GM23248 (cell line): ENCODE results near the gene CATSPERD. TPM values are rescaled to one million over a fixed set of nuclear protein-coding genes. Genes with fewer than 3 reads are reported as not detected.
"Not testable (repeated sequence)": the region's sequence is repeated elsewhere in the genome, so short reads cannot be mapped to it uniquely, and the experiment has no call there.

Source experiments
- DNase-seq: peaks from one replicate; pipeline ENCODE4 v3.0.0-alpha.2; 2015
- H2AFZ ChIP-seq: fragments of 200-600 bp; sonication (generic); 2 replicates; pipeline ENCODE4 v1.6.1; 2016; ENCODE audit warnings: antibody characterized with exemption
- H3F3A ChIP-seq: fragments of 200-600 bp; sonication (generic); 2 replicates; pipeline ENCODE4 v1.6.1; 2016; ENCODE audit warnings: mild to moderate bottlenecking, antibody characterized with exemption, mixed run types; ENCODE audit not compliant: insufficient read depth
- H3K27ac ChIP-seq: fragments of 200-600 bp; sonication (generic); 2 replicates; pipeline ENCODE4 v1.5.1; 2016; ENCODE audit warnings: mild to moderate bottlenecking
- H3K27me3 ChIP-seq: fragments of 200-600 bp; sonication (generic); replicated peaks from 2 replicates; pipeline ENCODE4 v1.6.1; 2016; ENCODE audit warnings: mild to moderate bottlenecking; ENCODE audit not compliant: insufficient read depth
- H3K36me3 ChIP-seq: fragments of 200-600 bp; sonication (generic); 2 replicates; pipeline ENCODE4 v1.6.1; 2016; ENCODE audit warnings: low read depth, mild to moderate bottlenecking
- H3K4me1 ChIP-seq: fragments of 200-600 bp; sonication (generic); 2 replicates; pipeline ENCODE4 v1.6.1; 2016; ENCODE audit warnings: mild to moderate bottlenecking; ENCODE audit not compliant: insufficient read depth
- H3K4me2 ChIP-seq: fragments of 200-600 bp; sonication (generic); one replicate; pipeline ENCODE4 v1.6.1; 2016; ENCODE audit warnings: mild to moderate bottlenecking; ENCODE audit not compliant: unreplicated experiment
- H3K4me3 ChIP-seq: fragments of 200-600 bp; sonication (generic); 2 replicates; pipeline ENCODE4 v1.5.1; 2016; ENCODE audit warnings: mild to moderate bottlenecking
- H3K79me2 ChIP-seq: fragments of 200-600 bp; sonication (generic); 2 replicates; pipeline ENCODE4 v1.6.1; 2016; ENCODE audit warnings: mild to moderate bottlenecking; ENCODE audit not compliant: insufficient read depth
- H3K9ac ChIP-seq: fragments of 200-600 bp; sonication (generic); 2 replicates; pipeline ENCODE4 v1.6.1; 2016; ENCODE audit warnings: mild to moderate bottlenecking
- H3K9me2 ChIP-seq: fragments of 200-600 bp; sonication (generic); 2 replicates; pipeline ENCODE4 v1.6.1; 2016; ENCODE audit warnings: mixed run types, mild to moderate bottlenecking, moderate library complexity; ENCODE audit not compliant: insufficient read depth
- H3K9me3 ChIP-seq: fragments of 200-600 bp; sonication (generic); one replicate; pipeline ENCODE4 v1.6.1; 2017; ENCODE audit warnings: low read depth
- H4K20me1 ChIP-seq: fragments of 200-600 bp; sonication (generic); 2 replicates; pipeline ENCODE4 v1.6.0; 2016; ENCODE audit not compliant: insufficient read depth
- EZH2 ChIP-seq: fragments of 200-600 bp; sonication (generic); IDR thresholded peaks from 2 replicates; pipeline ENCODE4 v1.6.1; 2018; ENCODE audit warnings: antibody characterized with exemption, mild to moderate bottlenecking; ENCODE audit not compliant: insufficient read depth, poor library complexity, severe bottlenecking
- EZH2phosphoT487 ChIP-seq: fragments of 200-600 bp; sonication (generic); IDR thresholded peaks from 2 replicates; pipeline ENCODE4 v1.6.1; 2018; ENCODE audit warnings: antibody characterized with exemption, moderate library complexity, mild to moderate bottlenecking, low read depth; ENCODE audit not compliant: insufficient read depth
- WGBS, 2 experiments: methylation state at CpG; one replicate each; pipeline ENCODE4 v1.1.6; 2015 to 2017; ENCODE audit warnings: low lambda C conversion rate in 2 of 2, low coverage in 1 of 2; ENCODE audit errors: missing lambda C conversion rate in 2 of 2; 5-methylcytosine and 5-hydroxymethylcytosine counted together
- in situ Hi-C: fragments of 300-500 bp; cut with MboI; formaldehyde crosslinking; loops from 2 replicates; pipeline ENCODE4 v1.15.0; 2020
- polyA plus RNA-seq: library from polyadenylated mRNA; unstranded; fragments of >200 nt; fragmentation: Nextera tagmentation; extraction: Ambion mirVana; gene quantifications from 2 replicates; pipeline ENCODE4 v1.2.1, GENCODE V29; 2016
- total RNA-seq: library from RNA; depleted of rRNA; stranded (reverse); fragments of >200 nt; shearing (Covaris generic); gene quantifications from 2 replicates; pipeline ENCODE4 v1.2.3, GENCODE V29; 2014

The CATSPERD gene
- total and polyA plus RNA-seq, 2 experiments from 2014 or later, result 0.22 TPM; not detected in 1

- whole genome bisulfite sequencing, 2 experiments, result 70 to 76% methylated on average over 17 to 19 of the region's 19 CpGs
- Histone ChIP-seq H3K79me2 (no peaks in the 10 kb centered on the region), H3K27ac (no peak overlapping the region), H3F3A (no peaks in the 10 kb centered on the region), H3K9ac (no peak overlapping the region), H3K4me1 (no peaks in the 10 kb centered on the region), H3K4me3 (no peak overlapping the region), H3K9me2 (no peaks in the 10 kb centered on the region), H4K20me1 (no peaks in the 10 kb centered on the region), H3K4me2 (no peak overlapping the region), H2AFZ (no peak overlapping the region), H3K9me3 (no peaks in the 10 kb centered on the region), H3K36me3 (no peaks in the 10 kb centered on the region), H3K27me3 (peaks cover 3% of the 10 kb centered on the region; the same call in 1 of the 2 replicates)
- in situ Hi-C loops, result no loop called here
- no peak for TF ChIP-seq EZH2phosphoT487
- TF ChIP-seq EZH2, result no peak
- DNase-seq, result no peak
Observed at GRCh38 chr19:5742051-5742450, 21.6 kb downstream of the CATSPERD start.

GRCh38 chr19:5743630-5744029 lies 23.2 kb downstream of the CATSPERD start:
- Histone ChIP-seq H3K9me2 (no peaks in the 10 kb centered on the region), H3K4me2 (no peak overlapping the region), H3K79me2 (no peaks in the 10 kb centered on the region), H4K20me1 (no peaks in the 10 kb centered on the region), H3K27me3 (peaks cover 3% of the 10 kb centered on the region; the same call in 1 of the 2 replicates), H3F3A (no peaks in the 10 kb centered on the region), H3K27ac (no peak overlapping the region), H3K36me3 (no peaks in the 10 kb centered on the region), H3K4me3 (no peak overlapping the region), H3K4me1 (no peaks in the 10 kb centered on the region), H3K9me3 (no peaks in the 10 kb centered on the region), H3K9ac (no peak overlapping the region), H2AFZ (no peak overlapping the region)
- DNase-seq, result peak; percentile 14
- TF ChIP-seq EZH2 (no peak), EZH2phosphoT487 (no peak)
- in situ Hi-C loops, result no loop called here

- H2AFZ ChIP-seq, H3K4me2 ChIP-seq, H4K20me1 ChIP-seq, H3K27ac ChIP-seq, H3K9ac ChIP-seq, DNase-seq, H3K9me2 ChIP-seq, H3K9me3 ChIP-seq, H3F3A ChIP-seq, H3K79me2 ChIP-seq, H3K27me3 ChIP-seq, H3K36me3 ChIP-seq, in situ Hi-C loops, H3K4me1 ChIP-seq, H3K4me3 ChIP-seq: not testable (repeated sequence)
- 79 to 83% methylated on average over 10 of the region's 10 CpGs for WGBS, 2 experiments
Observed at GRCh38 chr19:5744999-5745398, 24.6 kb downstream of the CATSPERD start.

GRCh38 chr19:5748920-5749319 lies 28.5 kb downstream of the CATSPERD start:
- H3K9ac ChIP-seq, in situ Hi-C loops, H3K9me2 ChIP-seq, H3K27me3 ChIP-seq, DNase-seq, H3K36me3 ChIP-seq, H4K20me1 ChIP-seq, H3K4me2 ChIP-seq, H3K4me1 ChIP-seq, H3K9me3 ChIP-seq, H3K79me2 ChIP-seq, H2AFZ ChIP-seq, H3K4me3 ChIP-seq, H3F3A ChIP-seq, H3K27ac ChIP-seq: not testable (repeated sequence)
- WGBS, 2 experiments, result 38 to 47% methylated on average over 6 of the region's 6 CpGs

- no peak for TF ChIP-seq EZH2phosphoT487
- TF ChIP-seq EZH2, result no peak
- Histone ChIP-seq H4K20me1 (no peaks in the 10 kb centered on the region), H3F3A (no peaks in the 10 kb centered on the region), H3K4me1 (no peaks in the 10 kb centered on the region), H3K4me3 (no peak overlapping the region), H3K36me3 (no peaks in the 10 kb centered on the region), H3K27ac (no peak overlapping the region), H3K79me2 (no peaks in the 10 kb centered on the region), H3K27me3 (no peaks in the 10 kb centered on the region; the same call in 1 of the 2 replicates), H3K9me2 (no peaks in the 10 kb centered on the region), H2AFZ (no peak overlapping the region), H3K9ac (no peak overlapping the region), H3K9me3 (no peaks in the 10 kb centered on the region), H3K4me2 (no peak overlapping the region)
- WGBS, 2 experiments, result 69 to 70% methylated on average over 5 of the region's 5 CpGs
- in situ Hi-C loops, result no loop called here
- DNase-seq, result no peak
Observed at GRCh38 chr19:5749505-5749904, 29.1 kb downstream of the CATSPERD start.
